ENCODE data around the gene MAN2A1.
"Not testable (repeated sequence)": the region's sequence is repeated elsewhere in the genome, so short reads cannot be mapped to it uniquely, and the experiment has no call there.

MAN2A1 gene

DNA sequence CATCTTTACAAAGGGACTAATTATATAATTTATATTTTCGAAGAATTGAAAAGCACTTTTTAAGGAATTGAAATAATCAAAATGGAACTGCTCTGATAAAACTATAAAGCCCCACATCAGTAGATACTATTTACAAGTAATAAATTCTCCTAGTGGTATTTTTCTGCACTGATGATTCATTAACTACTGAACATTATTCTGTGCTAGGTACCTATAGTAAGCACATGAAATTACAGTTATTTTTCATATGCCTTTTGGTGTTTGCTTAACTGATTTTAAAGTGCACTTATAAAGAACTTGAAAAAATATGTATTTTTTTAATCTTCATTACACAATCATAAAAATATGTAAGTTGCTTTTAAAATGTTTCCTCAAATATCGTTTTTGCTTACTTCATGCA lies 123.0 kb downstream of the MAN2A1 start:
- in situ Hi-C loops (cut with MboI; ENCODE audit: low sequenced_read_pairs) = no loop called here

DNA sequence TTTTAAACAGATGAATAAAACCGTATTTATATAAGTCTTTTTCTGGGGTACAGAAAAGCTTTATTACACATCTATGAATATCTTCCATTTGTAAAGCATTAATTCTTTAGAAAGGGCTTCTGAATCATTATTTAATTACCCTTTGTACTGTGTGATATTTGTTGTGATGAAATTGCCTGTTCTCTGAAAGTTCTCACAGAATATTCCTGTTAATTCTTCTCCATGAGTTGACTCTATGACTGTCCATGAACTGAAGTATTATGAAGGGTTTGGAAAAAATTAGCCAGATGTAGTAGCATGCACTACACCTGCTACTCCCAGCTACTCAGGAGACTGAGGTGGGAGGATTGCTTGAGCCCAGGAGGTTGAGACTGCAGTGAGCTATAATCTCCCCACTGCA lies 127.0 kb downstream of the MAN2A1 start:
- in situ Hi-C loops (cut with MboI; ENCODE audit: low sequenced_read_pairs) = no loop called here

DNA sequence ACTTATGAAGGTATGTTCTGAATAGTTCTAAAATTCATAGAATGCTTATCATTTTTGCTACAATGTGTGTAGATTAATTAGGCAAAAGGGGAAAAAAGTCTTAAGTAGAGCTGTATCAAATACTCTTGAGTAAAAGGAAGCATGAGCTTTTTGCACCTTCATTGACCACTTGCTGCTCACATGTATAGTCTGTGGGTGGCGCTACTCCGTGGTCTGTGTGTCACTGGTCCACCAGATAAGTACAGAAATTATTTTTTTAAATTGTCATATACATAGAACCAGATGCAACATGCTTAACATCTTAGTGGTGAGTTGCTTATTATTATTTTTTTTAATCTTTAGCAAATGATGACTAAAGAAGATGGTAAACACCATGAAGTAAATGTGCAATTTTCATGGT lies 130.2 kb downstream of the MAN2A1 start:
- in situ Hi-C loops (cut with MboI; ENCODE audit: low sequenced_read_pairs) = no loop called here

DNA sequence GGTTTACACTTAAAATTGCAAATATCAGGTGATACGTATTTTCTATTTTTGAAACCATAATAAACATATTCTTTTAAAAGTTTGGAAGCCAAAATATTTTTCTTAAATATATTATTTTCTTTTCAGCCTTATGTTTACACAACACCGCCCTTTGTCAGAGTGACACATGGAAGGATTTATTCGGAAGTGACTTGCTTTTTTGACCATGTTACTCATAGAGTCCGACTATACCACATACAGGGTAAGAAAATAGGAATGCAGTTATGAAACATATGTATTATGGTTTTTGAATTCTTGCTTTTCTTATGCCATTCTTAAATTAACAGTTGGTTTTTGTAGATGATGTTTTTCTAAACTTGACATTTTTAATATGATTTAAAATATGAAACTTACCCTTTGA lies 133.9 kb downstream of the MAN2A1 start:
- in situ Hi-C loops (cut with MboI; ENCODE audit: low sequenced_read_pairs) = no loop called here

DNA sequence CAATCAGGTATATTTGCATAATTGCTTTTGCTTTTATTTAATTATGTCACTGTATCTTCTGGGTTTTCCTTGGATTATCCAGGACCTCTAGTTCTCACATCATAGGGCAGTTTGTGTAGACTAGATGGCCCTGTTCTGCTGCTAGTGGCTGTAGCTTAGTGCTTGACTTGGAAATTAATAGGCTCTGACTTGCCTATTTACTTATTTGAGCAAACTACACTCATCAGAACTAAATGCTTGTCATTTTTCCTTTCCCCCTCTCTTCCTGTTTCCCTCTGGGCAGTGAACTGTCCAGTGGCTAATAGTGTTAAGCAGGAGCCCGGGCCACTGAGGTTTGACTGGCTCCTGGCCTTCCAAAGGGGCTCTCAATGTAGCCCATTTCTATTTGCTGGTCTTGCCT lies 135.7 kb downstream of the MAN2A1 start:
- in situ Hi-C loops (cut with MboI; ENCODE audit: low sequenced_read_pairs) = no loop called here

DNA sequence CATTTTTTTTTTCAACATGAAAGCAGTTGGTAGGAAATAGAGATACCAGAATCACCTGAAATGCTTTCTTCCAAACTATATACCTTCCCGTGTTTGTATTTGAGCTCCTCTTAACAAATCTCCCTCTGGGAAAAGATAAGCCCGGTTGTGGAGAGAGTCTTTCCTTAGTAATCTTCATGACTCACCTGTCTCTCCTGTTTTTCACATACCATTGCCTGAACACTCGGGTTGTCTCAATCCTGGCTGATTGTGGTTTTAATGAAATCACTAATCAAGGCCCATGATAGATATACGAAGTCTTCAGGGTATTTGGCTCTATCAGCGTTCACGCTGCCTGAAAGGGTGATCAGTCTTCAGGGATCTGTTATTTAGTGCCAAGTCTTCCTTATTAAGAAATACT lies 136.7 kb downstream of the MAN2A1 start:
- in situ Hi-C loops (cut with MboI; ENCODE audit: low sequenced_read_pairs) = no loop called here

DNA sequence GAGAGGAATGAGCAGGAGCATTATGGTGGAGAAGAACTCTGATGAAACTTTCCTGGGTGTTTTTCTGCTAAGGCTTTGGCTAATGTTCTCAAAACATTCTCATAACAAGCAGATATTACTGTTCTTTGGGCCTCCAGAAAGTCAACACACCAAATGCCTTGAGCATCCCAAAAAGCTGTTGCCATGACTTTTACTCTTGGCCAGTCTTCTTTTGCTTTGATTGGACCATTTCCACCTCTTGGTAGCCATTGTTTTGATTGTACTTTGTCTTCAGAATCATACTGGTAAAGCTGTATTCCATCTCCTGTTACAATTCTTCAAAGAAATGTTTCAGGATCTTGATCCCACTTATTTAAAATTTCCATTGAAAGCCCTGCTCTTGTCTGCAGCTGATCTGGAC lies 139.6 kb downstream of the MAN2A1 start:
- in situ Hi-C loops (cut with MboI; ENCODE audit: low sequenced_read_pairs) = no loop called here

DNA sequence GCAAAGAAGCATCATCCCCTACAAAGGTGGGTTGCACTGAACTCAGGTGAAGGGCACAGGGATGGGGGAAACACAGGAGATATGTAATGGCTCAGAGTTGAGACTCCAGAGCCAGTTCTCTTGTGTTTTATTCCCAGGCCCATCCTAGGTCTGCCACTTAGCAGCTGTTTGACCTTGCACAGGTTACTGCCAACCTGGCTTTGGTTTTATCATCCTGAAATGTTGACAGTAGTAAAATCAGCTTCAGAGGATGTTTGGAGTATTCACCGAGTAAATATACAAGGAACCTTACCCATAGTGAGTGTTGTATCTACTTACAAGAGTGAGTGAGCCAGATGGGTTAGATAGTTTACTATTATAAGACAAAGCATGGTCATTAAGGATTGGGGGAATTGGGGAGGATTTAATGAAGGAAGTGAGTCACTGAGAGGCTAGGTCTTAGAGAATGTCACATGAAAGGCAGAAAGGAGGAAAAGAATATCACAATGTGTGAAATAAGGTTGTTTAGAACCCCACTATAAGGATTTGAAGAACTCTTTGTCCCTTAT lies 141.3 kb downstream of the MAN2A1 start:
- in situ Hi-C loops (cut with MboI; ENCODE audit: low sequenced_read_pairs) = no loop called here

DNA sequence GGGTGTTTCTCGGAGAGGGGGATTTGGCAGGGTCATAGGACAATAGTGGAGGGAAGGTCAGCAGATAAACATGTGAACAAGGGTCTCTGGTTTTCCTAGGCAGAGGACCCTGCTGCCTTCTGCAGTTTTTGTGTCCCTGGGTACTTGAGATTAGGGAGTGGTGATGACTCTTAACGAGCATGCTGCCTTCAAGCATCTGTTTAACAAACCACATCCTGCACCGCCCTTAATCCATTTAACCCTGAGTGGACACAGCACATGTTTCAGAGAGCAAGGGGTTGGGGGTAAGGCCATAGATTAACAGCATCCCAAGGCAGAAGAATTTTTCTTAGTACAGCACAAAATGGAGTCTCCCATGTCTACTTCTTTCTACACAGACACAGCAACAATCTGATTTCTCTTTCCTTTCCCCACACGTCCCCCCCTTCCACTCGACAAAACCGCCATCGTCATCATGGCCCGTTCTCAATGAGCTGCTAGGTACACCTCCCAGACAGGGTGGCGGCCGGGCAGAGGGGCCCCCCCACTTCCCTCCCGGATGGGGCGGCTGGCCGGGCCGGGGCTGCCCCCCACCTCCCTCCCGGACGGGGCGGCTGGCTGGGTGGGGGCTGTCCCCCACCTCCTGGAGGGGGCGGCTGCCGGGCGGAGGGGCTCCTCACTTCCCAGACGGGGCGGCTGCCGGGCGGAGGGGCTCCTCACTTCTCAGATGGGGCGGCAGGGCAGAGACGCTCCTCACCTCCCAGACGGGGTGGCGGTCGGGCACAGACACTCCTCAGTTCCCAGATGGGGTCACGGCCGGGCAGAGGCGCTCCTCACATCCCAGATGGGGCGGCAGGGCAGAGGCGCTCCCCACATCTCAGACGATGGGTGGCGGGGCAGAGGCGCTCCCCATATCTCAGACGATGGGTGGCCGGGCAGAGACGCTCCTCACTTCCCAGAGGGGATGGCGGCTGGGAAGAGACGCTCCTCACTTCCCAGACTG lies 142.8 kb downstream of the MAN2A1 start:
- in situ Hi-C loops (cut with MboI; ENCODE audit: low sequenced_read_pairs) = not testable (repeated sequence)

DNA sequence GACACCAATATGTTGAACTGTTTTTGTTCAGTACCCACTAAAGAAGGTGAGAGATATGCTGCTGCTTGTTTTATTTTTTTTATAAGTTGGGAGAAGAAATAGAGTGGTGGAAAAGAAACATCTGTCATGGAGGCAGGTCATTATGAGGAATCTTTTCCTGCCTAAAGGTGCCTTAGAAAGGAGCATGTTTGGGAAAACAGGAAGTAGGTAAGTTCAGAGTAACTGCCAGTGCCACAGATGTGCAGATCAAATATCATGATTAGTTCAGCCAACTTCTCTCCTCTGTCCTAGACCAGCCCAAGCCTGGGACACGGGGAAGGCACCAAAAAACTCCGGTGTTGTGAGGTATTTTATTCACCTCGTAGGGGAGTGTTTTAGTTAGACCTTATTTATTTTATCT lies 144.2 kb downstream of the MAN2A1 start:
- in situ Hi-C loops (cut with MboI; ENCODE audit: low sequenced_read_pairs) = no loop called here

DNA sequence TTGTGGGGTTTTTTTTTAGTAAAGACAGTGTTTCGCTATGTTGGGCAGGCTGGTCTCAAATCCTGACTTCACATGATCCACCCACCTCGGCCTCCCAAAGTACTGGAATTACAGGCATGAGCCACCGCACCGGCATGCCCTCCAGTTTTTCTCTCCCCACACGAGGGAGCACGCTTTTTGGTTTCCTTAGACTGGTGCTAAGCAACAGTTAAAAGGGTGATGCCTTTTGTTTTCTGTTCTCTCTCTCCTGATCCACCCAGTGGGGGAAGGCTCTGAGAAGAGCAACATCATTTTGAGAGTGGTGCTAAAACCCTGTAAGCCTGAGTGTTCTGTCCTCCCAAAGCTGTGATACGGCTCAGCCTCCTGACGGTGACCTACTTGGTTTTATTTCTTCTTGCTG lies 146.6 kb downstream of the MAN2A1 start:
- in situ Hi-C loops (cut with MboI; ENCODE audit: low sequenced_read_pairs) = no loop called here

DNA sequence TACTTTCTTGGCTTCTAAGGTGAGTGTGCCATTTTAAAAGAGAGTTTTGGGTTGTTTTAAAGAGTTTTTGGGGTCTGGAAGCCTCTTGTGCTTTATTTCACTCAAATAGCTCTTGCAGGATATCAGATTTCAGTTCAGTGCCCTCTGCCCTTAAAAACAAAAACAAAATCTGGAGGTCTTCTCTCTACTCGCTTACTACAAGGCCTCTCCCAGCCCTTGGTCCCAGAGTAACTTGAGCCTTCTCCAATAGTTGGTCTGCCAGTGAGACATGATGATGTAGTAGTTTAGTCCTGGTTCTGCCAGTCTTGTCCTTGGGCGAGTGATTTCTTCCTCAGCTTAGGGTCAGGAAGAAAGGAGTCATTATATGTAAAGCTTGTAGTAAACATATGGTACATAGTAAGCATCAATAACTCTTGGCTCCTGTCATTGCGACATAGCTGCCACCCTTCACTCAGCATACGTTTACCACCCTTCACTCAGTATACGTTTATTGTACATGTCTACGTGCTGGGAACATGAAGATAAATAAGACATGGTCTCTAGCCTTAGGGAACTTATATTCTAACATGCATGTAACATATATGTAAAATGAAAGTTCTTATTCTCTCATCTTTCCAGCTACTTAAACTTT lies 147.6 kb downstream of the MAN2A1 start:
- in situ Hi-C loops (cut with MboI; ENCODE audit: low sequenced_read_pairs) = no loop called here

DNA sequence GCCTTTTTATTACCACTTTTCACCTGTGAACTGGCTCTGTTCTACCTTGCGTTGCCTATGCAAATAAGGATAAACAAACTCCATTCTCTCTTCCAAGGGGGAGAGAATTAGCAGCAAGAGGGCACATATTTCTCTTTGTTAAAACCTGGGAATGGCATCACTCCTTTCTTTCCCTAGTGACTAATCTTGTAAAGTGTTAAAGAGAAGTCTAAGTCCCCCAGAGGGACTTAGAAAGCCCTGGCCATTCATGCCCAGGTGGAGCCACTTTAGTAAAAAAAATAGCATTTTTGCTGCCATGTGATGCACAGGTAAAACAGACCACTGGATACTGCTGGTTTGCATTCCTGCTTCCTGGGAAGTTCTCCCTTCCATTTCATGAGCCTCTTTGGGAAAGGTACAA lies 148.4 kb downstream of the MAN2A1 start:
- in situ Hi-C loops (cut with MboI; ENCODE audit: low sequenced_read_pairs) = no loop called here

DNA sequence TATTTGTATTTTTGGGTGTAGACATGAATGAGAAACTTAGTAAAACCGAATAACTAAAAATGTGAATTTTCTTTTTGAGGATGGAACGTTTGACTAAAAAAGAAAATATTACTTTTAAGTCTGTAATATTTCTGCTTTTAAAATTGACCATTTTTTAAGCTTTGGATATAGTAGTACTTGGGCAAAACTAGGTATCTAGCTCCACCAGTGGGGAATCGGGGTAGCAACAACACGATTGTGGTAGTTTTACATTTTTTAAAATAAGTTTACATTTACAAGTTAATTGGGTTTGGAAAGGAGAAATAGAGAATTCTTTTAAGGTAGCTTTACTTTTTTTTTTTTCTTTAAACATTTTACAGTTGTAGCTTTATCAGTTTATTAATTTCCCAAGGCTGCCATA lies 154.4 kb downstream of the MAN2A1 start:
- in situ Hi-C loops (cut with MboI; ENCODE audit: low sequenced_read_pairs) = no loop called here

DNA sequence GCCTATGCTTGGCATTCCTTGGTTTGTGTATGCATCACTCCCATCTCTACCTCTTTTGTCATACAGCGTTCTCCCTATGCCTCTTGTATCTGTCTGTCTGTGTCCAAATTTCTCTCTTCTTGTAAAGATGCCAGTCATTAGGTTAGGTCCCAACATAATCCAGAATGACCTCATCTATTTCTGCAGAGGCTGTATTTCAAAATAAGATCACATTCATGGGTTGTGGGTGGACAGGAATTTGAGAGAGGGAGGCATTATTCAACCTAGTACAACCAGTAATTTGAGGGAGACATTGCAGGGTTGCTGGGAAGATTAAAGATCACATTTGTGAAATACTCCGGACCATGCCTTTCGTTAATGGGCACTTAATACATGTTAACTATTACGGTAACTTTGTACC lies 155.0 kb downstream of the MAN2A1 start:
- in situ Hi-C loops (cut with MboI; ENCODE audit: low sequenced_read_pairs) = no loop called here

DNA sequence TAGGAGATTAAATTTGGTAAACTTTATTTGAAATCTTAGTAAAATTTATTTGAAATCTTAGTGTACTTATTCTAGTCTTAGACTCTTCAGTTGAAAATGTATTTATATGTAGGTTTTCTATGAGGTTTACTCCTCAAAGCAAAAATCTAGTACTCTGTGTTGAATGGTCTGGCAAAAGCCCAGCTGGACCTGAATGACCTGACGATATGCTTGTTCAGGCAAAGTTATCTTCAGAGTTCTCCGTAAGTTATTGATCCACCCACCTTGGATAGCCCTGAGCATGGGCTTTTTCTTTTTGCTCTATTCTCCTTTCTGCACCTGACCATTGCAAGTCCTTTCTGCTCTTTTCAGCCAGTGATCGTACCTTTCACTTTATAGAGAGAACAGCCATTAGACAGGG lies 158.4 kb downstream of the MAN2A1 start:
- in situ Hi-C loops (cut with MboI; ENCODE audit: low sequenced_read_pairs) = no loop called here

DNA sequence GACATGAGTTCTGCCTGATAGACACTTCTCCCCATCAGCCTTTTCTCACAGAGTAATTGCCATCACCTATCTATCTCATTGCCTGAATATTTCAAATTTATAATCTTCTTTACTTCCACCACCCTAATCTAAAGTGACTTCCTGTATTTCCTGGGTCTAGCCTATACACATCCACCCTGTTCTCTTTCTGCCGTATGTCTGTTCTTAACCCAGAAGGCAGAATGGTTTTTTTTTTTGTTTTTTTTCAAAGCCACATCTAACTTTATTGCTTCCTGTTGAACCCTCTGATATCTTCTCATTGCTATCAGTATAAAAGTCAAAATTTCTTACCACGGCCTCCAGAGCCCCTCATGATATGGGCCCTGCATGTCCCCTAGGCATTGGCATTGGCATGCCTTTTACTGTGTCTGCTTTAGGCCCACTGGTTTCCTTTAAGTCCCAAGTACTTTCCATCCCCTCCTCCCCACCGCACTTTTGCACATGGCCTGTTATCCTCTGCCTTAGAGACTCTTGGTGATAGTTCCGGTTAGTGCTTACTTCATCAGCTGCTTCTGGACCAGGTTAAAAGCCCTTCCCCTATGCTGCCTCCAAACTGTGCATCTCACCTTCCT lies 159.9 kb downstream of the MAN2A1 start:
- in situ Hi-C loops (cut with MboI; ENCODE audit: low sequenced_read_pairs) = no loop called here

DNA sequence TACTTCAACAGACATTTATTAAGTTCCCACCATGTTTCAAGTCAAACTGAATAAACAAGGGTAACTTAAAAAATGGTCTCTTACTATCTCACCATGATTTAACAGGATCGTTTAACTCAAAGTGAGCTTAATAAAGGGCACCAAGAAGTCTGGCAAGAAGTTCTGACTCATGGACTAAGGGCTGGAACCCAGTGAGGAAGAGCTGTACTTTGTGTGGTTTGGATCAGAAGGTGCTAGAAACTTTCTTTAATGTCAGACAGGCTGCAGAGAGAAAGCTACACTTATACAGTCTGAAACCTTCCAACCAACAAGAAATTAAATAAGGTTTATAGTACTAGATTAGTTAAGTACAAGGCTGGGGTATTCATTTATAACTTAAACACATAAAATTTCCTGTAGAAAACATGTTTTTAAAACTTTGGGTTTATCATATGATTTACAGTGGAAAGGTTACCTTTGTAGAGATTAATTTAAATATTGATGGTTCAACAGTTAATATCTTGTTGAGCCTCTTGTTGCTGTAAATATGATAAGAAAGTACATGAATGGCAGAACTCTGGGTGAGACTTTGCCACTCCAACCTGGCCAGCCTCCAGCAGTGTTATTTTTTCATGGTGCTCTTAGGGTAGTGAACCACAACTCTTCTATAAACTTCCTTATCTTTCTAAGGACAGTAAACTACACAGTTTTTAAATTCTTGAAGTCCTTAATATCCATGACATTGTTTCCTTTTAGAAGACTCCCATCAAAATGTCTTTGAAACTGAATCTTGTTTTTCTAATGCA lies 162.8 kb downstream of the MAN2A1 start:
- in situ Hi-C loops (cut with MboI; ENCODE audit: low sequenced_read_pairs) = no loop called here

DNA sequence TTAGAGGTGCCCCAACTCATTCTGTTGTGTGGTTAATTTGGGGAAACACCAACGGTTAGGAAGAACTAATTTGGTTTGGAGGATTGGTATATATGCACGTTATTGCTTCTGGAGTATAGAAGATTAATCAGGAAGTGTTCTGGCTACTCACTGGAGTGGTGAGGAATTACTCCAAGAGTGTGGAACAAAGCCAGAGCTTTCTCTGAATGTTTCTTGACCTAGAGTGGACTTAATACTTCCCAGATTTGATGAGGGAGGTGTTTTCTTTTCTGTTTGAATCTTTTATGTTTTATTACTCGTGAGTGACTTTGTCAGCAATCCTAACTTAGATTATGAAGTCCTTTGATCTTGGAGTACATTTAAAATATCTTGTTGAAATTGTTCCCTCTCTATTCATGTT lies 163.7 kb downstream of the MAN2A1 start:
- in situ Hi-C loops (cut with MboI; ENCODE audit: low sequenced_read_pairs) = no loop called here

DNA sequence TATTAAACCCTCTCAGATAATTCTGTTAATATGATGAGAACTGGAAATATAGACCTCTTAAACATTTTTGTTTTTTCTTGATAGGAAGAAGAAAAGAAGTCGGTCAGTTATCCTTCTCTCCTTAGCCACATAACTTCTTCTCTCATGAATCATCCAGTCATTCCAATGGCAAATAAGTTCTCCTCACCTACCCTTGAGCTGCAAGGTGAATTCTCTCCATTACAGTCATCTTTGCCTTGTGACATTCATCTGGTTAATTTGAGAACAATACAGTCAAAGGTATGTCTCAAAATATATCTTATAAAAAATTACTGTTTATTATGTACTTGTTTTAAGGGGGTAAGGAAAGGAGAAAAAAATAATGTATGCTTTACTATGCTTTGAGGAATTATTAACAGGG lies 165.3 kb downstream of the MAN2A1 start:
- in situ Hi-C loops (cut with MboI; ENCODE audit: low sequenced_read_pairs) = no loop called here
